GM21526 (cell line): Measurements from ENCODE around the gene RTN4.
A peak's percentile ranks its signal among the peaks of the same experiment; 100 is the strongest.
"Not testable (repeated sequence)": the region's sequence is repeated elsewhere in the genome, so short reads cannot be mapped to it uniquely, and the experiment has no call there.

ENCODE experiments used
- ATAC-seq: cut with Tn5 transposase; IDR thresholded peaks from one replicate; pipeline ENCODE4 v1.9.1; 2021; ENCODE audit warnings: moderate library complexity; ENCODE audit not compliant: unreplicated experiment, low FRiP score

The RTN4 gene

GRCh38 chr2:55050100-55050994 lies at the start of gene RTN4:
TSS of gene RTN4 (minus strand) at chr2:55050451. CDS start at chr2:55050300, 151 bp downstream.
- peak; percentile 84 for ATAC-seq

- ATAC-seq: no peak
Measured at GRCh38 chr2:55099493-55099877, 49.2 kb upstream of the RTN4 start.

DNA sequence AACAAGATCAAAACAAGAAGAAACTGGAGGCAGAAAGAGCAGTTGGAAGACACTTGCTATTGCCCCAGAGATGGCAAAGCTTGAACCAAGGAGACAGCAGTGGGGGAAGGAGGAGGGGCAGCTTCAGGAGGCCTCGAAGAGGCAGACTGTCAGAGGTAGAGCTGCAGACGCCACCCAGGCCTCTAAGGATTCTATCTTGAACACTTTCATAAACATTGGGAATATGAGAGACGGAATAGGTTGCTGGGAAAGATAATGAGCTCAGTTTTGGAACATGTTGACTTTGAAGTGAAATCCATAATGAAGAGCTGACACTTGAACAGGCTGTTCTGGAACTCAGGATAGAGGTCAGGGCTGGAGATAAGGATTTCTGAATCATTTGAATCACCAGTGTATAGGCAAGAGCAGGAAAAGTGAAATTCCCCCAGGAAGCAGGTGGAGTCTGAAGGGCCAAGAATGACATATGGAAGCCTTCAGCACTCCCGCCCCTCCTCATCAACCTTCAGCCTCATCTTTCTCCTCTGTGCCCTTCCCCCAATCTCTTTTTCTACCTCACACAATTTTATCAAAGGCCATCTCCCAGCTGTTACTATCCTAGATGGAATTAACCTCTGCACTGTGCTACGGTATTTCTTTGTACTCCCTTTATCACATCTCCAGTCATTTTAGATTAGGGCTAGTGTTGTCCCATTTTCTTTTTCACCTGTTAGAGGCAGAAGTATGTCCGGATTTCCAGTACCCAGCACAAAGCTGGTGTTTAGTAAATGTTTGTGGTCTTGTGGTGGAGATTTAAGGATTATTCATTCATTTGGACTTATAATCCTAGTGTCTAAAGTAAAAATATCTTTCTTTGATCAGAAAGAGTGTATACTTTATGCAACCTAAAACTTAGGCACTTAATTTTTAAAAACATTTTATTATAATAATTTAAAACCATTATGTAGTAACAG lies 47.5 kb upstream of the RTN4 start:
- no peak for ATAC-seq

DNA sequence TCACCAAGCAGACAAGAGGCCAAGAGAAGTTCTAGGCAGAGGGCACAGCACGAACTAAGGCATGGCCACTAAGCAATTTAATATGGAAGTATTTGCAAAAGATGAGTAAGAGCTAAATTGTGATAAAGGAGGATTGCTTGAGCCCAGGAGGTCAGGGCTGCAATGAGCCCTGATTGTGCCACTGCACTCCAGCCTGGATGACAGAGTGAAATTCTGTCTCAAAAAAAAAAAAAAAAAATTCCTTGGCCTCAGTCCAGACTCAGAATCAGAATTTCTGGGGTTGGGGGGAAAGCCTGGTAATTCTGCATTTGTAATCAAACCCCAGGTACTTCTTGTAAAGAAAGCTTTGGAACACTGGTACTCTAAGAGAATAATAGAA lies 46.8 kb upstream of the RTN4 start:
- ATAC-seq: no peak

- ATAC-seq: no peak
Measured at GRCh38 chr2:55096586-55096985, 46.3 kb upstream of the RTN4 start.

- ATAC-seq: no peak
Measured at GRCh38 chr2:55093381-55093780, 43.1 kb upstream of the RTN4 start.

GRCh38 chr2:55092439-55092838 lies 42.2 kb upstream of the RTN4 start:
- no peak for ATAC-seq

- not testable (repeated sequence) for ATAC-seq
Measured at GRCh38 chr2:55091681-55092080, 41.4 kb upstream of the RTN4 start.

- no peak for ATAC-seq
Measured at GRCh38 chr2:55090702-55091101, 40.5 kb upstream of the RTN4 start.

DNA sequence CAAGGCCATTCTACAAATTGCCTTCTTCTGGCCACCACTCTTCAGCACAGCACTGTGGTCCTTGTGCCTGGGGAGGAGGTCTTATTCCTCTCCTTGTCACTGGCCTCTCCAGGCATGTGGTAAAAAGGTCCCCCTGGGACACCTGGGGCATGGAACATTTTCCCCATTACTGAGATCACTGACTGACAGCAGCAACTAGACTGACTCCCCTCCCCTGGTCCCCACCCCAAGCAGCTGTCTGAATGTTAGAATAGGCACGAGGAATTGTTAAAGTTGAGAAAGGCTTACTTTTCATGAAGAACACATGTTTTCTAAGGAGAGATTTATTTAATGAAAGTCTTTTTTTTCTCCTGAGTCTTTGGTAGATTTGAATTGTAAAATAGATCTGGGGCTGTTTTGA lies 39.5 kb upstream of the RTN4 start:
- no peak for ATAC-seq

DNA sequence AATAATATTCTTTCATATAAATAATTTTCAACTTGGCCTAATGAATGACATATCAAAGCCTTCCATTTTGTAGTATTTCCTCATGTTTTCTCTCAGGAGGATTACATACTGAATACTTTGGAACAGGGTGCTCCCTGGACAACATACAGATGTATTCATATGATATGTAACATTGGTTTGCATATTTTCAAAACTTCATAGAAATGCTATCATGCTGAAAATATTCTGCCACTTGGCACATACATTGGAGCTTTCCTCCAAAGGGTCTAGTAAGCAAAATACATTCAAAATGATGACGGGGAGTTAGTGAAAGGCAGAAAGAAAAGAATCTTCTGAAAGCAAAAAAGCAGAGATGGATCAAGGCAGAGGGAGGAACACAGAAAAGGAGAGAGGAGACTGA lies 38.1 kb upstream of the RTN4 start:
- ATAC-seq: no peak

DNA sequence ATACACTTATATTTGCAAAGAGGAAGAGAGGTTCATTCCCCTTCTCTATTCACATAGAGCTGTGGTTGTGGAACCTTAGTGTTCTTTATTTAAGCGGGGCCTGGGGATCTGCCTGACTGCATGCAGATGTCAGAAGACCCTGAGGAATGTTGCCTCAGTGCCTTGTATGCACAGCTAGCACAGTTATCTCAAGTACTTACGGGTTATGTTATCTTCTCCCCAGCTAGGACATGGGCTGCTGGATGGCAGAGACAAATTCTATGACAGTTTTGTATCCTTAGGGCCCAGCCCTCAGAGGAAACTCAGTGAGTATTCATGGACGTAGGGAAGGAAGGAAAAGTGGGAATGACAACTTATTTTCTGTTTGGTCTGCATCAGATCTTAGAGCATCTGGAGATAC lies 37.7 kb upstream of the RTN4 start:
- no peak for ATAC-seq

DNA sequence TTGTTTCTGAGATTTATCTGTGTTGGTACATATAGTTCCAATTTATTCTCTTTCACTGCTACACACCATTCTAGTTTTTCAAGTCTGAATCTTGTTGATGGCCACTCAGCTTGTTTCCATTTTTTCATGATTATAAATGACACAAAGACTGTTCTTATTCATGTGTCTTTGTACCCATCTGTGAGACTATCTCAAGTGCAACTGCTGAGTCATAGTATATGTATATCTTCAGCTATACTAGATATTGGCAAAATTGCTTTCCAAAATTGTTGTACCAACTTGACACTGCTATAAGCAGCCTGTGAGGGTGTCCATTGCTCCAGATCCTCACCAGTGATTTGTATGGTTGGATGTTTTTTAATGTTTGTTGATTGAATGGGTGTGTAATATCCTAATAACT lies 37.2 kb upstream of the RTN4 start:
- ATAC-seq: no peak

- no peak for ATAC-seq
Measured at GRCh38 chr2:55085113-55086040, 35.1 kb upstream of the RTN4 start.

DNA sequence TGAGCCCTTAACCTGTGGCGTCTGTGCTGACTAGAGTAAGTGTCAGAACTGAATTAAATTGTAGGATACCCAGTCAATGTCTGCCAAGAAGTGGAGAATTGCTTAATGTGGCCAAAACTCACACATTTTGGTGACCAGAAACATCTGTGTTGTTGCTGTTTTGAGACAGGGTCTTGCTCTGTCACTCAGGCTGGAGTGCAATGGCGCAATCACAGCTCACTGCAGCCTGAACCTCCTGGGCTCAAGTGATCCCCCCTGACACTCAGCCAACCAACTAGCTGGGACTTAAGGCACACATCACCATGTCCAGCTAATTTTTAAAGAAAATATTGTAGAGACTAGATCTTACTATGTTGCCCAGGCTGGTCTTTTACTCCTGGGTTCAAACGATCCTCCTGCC lies 34.4 kb upstream of the RTN4 start:
- ATAC-seq: no peak

GRCh38 chr2:55080204-55080738 lies 30.0 kb upstream of the RTN4 start:
- ATAC-seq: no peak

- ATAC-seq: no peak
Measured at GRCh38 chr2:55078956-55079355, 28.7 kb upstream of the RTN4 start.

GRCh38 chr2:55076721-55077120 lies 26.5 kb upstream of the RTN4 start:
- ATAC-seq: no peak

DNA sequence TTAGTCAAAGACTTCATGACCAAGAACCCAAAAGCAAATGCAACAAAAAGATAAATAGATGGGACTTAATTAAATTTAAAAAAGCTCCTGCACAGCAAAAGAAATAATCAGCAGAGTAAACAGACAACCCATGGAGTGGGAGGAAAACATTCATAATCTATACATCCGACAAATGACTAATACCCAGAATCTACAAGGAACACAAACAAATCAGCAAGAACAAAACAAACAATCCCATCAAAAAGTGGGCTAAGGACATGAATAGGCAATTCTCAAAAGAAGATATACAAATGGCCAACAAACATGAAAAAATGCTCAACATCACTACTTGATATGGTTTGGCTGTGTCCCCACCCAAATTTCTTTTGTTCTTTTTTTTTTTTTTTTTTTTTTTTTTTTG lies 25.8 kb upstream of the RTN4 start:
- not testable (repeated sequence) for ATAC-seq
